Liver (tissue), 9 donors: ENCODE results near the gene EXOC6B. TPM values are rescaled to one million over a fixed set of nuclear protein-coding genes. Genes with fewer than 3 reads are reported as not detected.

ENCODE experiments used
- DNase-seq: peaks from one replicate; pipeline ENCODE4 v3.0.0-alpha.2; 2017; ENCODE audit warnings: low spot score
- H3K27ac ChIP-seq, 2 donors: one replicate each; pipeline ENCODE4 v1.7.0; 2013; ENCODE audit warnings: inconsistent platforms in 2 of 2, low read length in 2 of 2, control low read depth in 1 of 2, low read depth in 1 of 2, mild to moderate bottlenecking in 1 of 2
- H3K27me3 ChIP-seq, 4 donors: one replicate each; pipeline versions ENCODE4 v1.6.1 to v1.7.0; 2013; ENCODE audit warnings: low read length in 3 of 4, inconsistent platforms in 1 of 4, mild to moderate bottlenecking in 1 of 4, moderate library complexity in 1 of 4; ENCODE audit not compliant: control insufficient read depth in 4 of 4, insufficient read depth in 4 of 4
- H3K36me3 ChIP-seq, 4 donors: one replicate each; pipeline versions ENCODE4 v1.6.1 to v1.7.0; 2013; ENCODE audit warnings: low read length in 3 of 4, mild to moderate bottlenecking in 3 of 4, low read depth in 1 of 4, moderate library complexity in 1 of 4; ENCODE audit not compliant: control insufficient read depth in 4 of 4, insufficient read depth in 3 of 4
- H3K4me1 ChIP-seq, 4 donors: one replicate each; pipeline versions ENCODE4 v1.6.1 to v1.7.0; 2013; ENCODE audit warnings: low read length in 3 of 4, mild to moderate bottlenecking in 3 of 4, moderate library complexity in 1 of 4; ENCODE audit not compliant: control insufficient read depth in 4 of 4, insufficient read depth in 4 of 4
- H3K4me3 ChIP-seq, 3 donors: one replicate each; pipeline versions ENCODE4 v1.6.1 to v1.7.0; 2013; ENCODE audit warnings: low read length in 3 of 3, control low read depth in 1 of 3, low read depth in 1 of 3, mild to moderate bottlenecking in 1 of 3
- H3K9ac ChIP-seq, 2 donors: one replicate each; pipeline ENCODE4 v1.7.0; 2013; ENCODE audit warnings: low read length in 2 of 2, mild to moderate bottlenecking in 2 of 2, moderate library complexity in 2 of 2, control low read depth in 1 of 2, low read depth in 1 of 2
- H3K9me3 ChIP-seq, 4 donors: one replicate each; pipeline versions ENCODE4 v1.6.1 to v1.7.0; 2013; ENCODE audit warnings: low read length in 3 of 4; ENCODE audit not compliant: control insufficient read depth in 4 of 4
- EGR1 ChIP-seq, 2 donors: IDR thresholded peaks; 2 replicates each; pipeline ENCODE4 v1.6.1; 2016 to 2018; ENCODE audit warnings: antibody characterized with exemption in 2 of 2, low read depth in 2 of 2
- FOXA1 ChIP-seq: IDR thresholded peaks from 2 replicates; pipeline ENCODE4 v1.6.1; 2016; ENCODE audit warnings: antibody characterized with exemption
- FOXA2 ChIP-seq: IDR thresholded peaks from 2 replicates; pipeline ENCODE4 v1.6.1; 2016; ENCODE audit warnings: antibody characterized with exemption
- GABPA ChIP-seq, 2 donors: IDR thresholded peaks in 1 of 2; conservative IDR thresholded peaks in 1 of 2; 2 replicates each; pipeline ENCODE4 v1.6.1; 2016; ENCODE audit warnings: antibody characterized with exemption in 2 of 2, mild to moderate bottlenecking in 1 of 2, moderate library complexity in 1 of 2
- HNF4A ChIP-seq, 2 donors: conservative IDR thresholded peaks; 2 replicates each; pipeline ENCODE4 v1.6.1; 2016; ENCODE audit warnings: antibody characterized with exemption in 2 of 2, mild to moderate bottlenecking in 2 of 2
- HNF4G ChIP-seq: IDR thresholded peaks from 2 replicates; pipeline ENCODE4 v1.6.1; 2016; ENCODE audit warnings: antibody characterized with exemption
- JUND ChIP-seq, 2 donors: IDR thresholded peaks; 2 replicates each; pipeline ENCODE4 v1.6.1; 2016; ENCODE audit warnings: antibody characterized with exemption in 2 of 2
- NR2F2 ChIP-seq: IDR thresholded peaks from 2 replicates; pipeline ENCODE4 v1.6.1; 2016; ENCODE audit warnings: antibody characterized with exemption
- RAD21 ChIP-seq, 2 donors: IDR thresholded peaks; 2 replicates each; pipeline ENCODE4 v1.6.1; 2016; ENCODE audit warnings: antibody characterized with exemption in 2 of 2, mild to moderate bottlenecking in 2 of 2
- RXRA ChIP-seq, 2 donors: IDR thresholded peaks; 2 replicates each; pipeline ENCODE4 v1.6.1; 2017 to 2018; ENCODE audit warnings: antibody characterized with exemption in 2 of 2, mild to moderate bottlenecking in 1 of 2
- SP1 ChIP-seq: IDR thresholded peaks from 2 replicates; pipeline ENCODE4 v1.6.1; 2018; ENCODE audit warnings: antibody characterized with exemption, mild to moderate bottlenecking
- TAF1 ChIP-seq: conservative IDR thresholded peaks from 2 replicates; pipeline ENCODE4 v1.6.1; 2016; ENCODE audit warnings: antibody characterized with exemption, mild to moderate bottlenecking
- YY1 ChIP-seq: IDR thresholded peaks from 2 replicates; pipeline ENCODE4 v1.6.1; 2016; ENCODE audit warnings: antibody characterized with exemption, mild to moderate bottlenecking
- WGBS: extraction: QIAGEN DNeasy Blood & Tissue Kit; methylation state at CpG from one replicate; pipeline ENCODE4 v1.1.7; 2013; 5-methylcytosine and 5-hydroxymethylcytosine counted together
- polyA plus RNA-seq, 2 donors: library from polyadenylated mRNA; stranded (reverse) in 1 of 2; unstranded in 1 of 2; fragments of 200-250 nt in 1 of 2; fragments of >200 nt in 1 of 2; fragmentation: Nextera tagmentation in 1 of 2; extraction: Ambion mirVana in 1 of 2; gene quantifications; one replicate each; pipeline versions ENCODE4 v1.2.1 to v1.2.3, GENCODE V29; 2013 to 2015
- total RNA-seq, 2 donors: library from RNA; depleted of rRNA; stranded (reverse); fragments of >200 nt; gene quantifications; one replicate each; pipeline ENCODE4 v1.2.3, GENCODE V29; 2014
- TF ChIP-seq, protein P1 (sequence below): fragments of 150-350 bp; IDR thresholded peaks from 2 replicates; pipeline ENCODE4 v1.5.1; 2017; ENCODE audit warnings: improper control_type of control experiment, low read depth, low read length; ENCODE audit not compliant: missing input control
- TF ChIP-seq, protein P2 (sequence below): IDR thresholded peaks from 2 replicates; pipeline ENCODE4 v1.6.1; 2016; ENCODE audit warnings: antibody characterized with exemption
- TF ChIP-seq, protein P3 (sequence below): IDR thresholded peaks from 2 replicates; pipeline ENCODE4 v1.6.1; 2016; ENCODE audit warnings: antibody characterized with exemption
- TF ChIP-seq, protein P4 (sequence below): IDR thresholded peaks from 2 replicates; pipeline ENCODE4 v1.6.1; 2016; ENCODE audit warnings: antibody characterized with exemption
- TF ChIP-seq, protein P5 (sequence below): IDR thresholded peaks from 2 replicates; pipeline ENCODE4 v1.6.1; 2016; ENCODE audit warnings: antibody characterized with exemption, mild to moderate bottlenecking
- donor health status: healthy.
- donor health status: healthy.
- donor health status: healthy.
- donor health status: healthy.
- donor health status: healthy.

Gene EXOC6B
- total and polyA plus RNA-seq, 4 donors: 1.7 to 9.5 (median 5.5) TPM

DNA sequence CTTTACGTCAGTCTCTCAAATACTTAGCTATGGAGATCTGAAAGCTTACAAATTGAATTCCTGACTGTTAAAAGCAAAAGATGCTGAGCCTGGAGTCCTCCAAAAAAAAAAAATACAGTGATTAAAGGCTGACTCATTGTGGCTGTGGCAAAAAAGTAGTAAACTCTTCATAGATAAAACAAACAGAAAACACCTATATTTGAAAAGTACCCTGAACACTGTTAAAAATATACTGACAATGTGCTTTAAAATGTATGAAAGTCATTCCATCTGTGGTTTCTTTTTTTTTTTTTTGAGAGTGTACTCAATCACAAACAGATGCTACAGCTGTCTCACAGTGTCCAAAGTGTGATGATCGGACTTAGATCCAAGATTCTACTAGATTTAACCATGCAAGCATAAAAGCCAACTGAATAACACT, 410.6 kb downstream of the EXOC6B start:
- TF ChIP-seq HNF4A (conservative IDR thresholded peaks at IDR 0.05): no peak
- TF ChIP-seq, protein P1, sequence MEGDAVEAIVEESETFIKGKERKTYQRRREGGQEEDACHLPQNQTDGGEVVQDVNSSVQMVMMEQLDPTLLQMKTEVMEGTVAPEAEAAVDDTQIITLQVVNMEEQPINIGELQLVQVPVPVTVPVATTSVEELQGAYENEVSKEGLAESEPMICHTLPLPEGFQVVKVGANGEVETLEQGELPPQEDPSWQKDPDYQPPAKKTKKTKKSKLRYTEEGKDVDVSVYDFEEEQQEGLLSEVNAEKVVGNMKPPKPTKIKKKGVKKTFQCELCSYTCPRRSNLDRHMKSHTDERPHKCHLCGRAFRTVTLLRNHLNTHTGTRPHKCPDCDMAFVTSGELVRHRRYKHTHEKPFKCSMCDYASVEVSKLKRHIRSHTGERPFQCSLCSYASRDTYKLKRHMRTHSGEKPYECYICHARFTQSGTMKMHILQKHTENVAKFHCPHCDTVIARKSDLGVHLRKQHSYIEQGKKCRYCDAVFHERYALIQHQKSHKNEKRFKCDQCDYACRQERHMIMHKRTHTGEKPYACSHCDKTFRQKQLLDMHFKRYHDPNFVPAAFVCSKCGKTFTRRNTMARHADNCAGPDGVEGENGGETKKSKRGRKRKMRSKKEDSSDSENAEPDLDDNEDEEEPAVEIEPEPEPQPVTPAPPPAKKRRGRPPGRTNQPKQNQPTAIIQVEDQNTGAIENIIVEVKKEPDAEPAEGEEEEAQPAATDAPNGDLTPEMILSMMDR: no peak
- TF ChIP-seq RAD21 (IDR thresholded peaks at IDR 0.05): no peak
- no peak for TF ChIP-seq SP1
- TF ChIP-seq FOXA2: no peak
- no peak for TF ChIP-seq EGR1 (IDR thresholded peaks at IDR 0.05; ENCODE audit: low read depth in 2 of 2)
- TF ChIP-seq, protein P2, sequence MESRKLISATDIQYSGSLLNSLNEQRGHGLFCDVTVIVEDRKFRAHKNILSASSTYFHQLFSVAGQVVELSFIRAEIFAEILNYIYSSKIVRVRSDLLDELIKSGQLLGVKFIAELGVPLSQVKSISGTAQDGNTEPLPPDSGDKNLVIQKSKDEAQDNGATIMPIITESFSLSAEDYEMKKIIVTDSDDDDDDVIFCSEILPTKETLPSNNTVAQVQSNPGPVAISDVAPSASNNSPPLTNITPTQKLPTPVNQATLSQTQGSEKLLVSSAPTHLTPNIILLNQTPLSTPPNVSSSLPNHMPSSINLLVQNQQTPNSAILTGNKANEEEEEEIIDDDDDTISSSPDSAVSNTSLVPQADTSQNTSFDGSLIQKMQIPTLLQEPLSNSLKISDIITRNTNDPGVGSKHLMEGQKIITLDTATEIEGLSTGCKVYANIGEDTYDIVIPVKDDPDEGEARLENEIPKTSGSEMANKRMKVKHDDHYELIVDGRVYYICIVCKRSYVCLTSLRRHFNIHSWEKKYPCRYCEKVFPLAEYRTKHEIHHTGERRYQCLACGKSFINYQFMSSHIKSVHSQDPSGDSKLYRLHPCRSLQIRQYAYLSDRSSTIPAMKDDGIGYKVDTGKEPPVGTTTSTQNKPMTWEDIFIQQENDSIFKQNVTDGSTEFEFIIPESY: no peak
- TF ChIP-seq, protein P3, sequence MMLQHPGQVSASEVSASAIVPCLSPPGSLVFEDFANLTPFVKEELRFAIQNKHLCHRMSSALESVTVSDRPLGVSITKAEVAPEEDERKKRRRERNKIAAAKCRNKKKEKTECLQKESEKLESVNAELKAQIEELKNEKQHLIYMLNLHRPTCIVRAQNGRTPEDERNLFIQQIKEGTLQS: no peak
- no peak for TF ChIP-seq JUND (IDR thresholded peaks at IDR 0.05)
- no peak for TF ChIP-seq RXRA (IDR thresholded peaks at IDR 0.05)
- no peak for TF ChIP-seq YY1
- TF ChIP-seq, protein P4, sequence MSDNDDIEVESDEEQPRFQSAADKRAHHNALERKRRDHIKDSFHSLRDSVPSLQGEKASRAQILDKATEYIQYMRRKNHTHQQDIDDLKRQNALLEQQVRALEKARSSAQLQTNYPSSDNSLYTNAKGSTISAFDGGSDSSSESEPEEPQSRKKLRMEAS: no peak
- TF ChIP-seq HNF4G: no peak
- no peak for TF ChIP-seq FOXA1
- TF ChIP-seq, protein P5, sequence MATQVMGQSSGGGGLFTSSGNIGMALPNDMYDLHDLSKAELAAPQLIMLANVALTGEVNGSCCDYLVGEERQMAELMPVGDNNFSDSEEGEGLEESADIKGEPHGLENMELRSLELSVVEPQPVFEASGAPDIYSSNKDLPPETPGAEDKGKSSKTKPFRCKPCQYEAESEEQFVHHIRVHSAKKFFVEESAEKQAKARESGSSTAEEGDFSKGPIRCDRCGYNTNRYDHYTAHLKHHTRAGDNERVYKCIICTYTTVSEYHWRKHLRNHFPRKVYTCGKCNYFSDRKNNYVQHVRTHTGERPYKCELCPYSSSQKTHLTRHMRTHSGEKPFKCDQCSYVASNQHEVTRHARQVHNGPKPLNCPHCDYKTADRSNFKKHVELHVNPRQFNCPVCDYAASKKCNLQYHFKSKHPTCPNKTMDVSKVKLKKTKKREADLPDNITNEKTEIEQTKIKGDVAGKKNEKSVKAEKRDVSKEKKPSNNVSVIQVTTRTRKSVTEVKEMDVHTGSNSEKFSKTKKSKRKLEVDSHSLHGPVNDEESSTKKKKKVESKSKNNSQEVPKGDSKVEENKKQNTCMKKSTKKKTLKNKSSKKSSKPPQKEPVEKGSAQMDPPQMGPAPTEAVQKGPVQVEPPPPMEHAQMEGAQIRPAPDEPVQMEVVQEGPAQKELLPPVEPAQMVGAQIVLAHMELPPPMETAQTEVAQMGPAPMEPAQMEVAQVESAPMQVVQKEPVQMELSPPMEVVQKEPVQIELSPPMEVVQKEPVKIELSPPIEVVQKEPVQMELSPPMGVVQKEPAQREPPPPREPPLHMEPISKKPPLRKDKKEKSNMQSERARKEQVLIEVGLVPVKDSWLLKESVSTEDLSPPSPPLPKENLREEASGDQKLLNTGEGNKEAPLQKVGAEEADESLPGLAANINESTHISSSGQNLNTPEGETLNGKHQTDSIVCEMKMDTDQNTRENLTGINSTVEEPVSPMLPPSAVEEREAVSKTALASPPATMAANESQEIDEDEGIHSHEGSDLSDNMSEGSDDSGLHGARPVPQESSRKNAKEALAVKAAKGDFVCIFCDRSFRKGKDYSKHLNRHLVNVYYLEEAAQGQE: no peak
- no peak for TF ChIP-seq NR2F2
- no peaks in the 10 kb centered on the region for H3K4me1 ChIP-seq
- H3K27ac ChIP-seq: no peak overlapping the region
- H3K36me3 ChIP-seq: peaks cover 0 to 2% (median 0%) of the 10 kb centered on the region in 4 donors
- 94% methylated on average over 2 of the region's 2 CpGs for WGBS
- no peak overlapping the region for H3K4me3 ChIP-seq
- DNase-seq: no peak
- no peaks in the 10 kb centered on the region for H3K27me3 ChIP-seq
- no peak overlapping the region for H3K9ac ChIP-seq
- no peaks in the 10 kb centered on the region for H3K9me3 ChIP-seq

DNA sequence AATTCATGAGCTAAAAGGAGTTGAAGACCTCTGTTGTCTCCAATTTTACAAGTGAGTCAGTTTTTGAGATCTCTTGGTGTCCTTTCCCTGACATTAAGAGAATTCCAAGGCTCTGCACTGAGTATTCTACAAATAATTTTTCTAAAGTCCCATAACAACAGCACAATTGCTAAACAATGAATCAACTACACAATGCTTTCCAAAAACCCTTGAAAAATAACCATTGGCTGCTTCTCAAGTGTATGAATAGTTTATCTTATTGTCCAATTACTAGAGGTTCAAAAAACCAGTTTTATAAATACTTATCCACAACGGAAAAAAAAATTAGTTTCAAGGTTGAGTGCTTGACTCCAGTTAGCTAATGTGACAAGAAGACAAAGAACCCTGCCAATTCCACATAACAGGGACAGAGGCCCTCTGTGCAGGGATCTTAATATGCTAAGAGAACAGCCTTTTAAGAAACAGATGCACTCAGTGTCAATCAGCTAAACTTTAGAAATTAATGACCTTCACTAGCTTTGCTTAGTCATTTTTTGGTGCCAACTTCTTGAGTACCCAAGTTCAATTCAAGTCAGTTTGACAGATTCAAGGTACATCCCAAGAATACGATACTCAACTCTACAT, 411.6 kb downstream of the EXOC6B start:
- no peak overlapping the region for H3K27ac ChIP-seq
- 89% methylated on average over 2 of the region's 2 CpGs for WGBS
- TF ChIP-seq JUND (IDR thresholded peaks at IDR 0.05): no peak
- TF ChIP-seq FOXA1: no peak
- TF ChIP-seq RXRA (IDR thresholded peaks at IDR 0.05): no peak
- no peak for TF ChIP-seq TAF1
- no peak for TF ChIP-seq NR2F2
- no peak for TF ChIP-seq HNF4A (conservative IDR thresholded peaks at IDR 0.05)
- TF ChIP-seq YY1: no peak
- TF ChIP-seq, protein P3: no peak
- TF ChIP-seq GABPA (IDR thresholded peaks at IDR 0.05 in 1 of 2, conservative IDR thresholded peaks at IDR 0.05 in 1 of 2): no peak
- TF ChIP-seq SP1: no peak
- TF ChIP-seq FOXA2: no peak
- TF ChIP-seq, protein P2: no peak
- TF ChIP-seq, protein P1: no peak

More for the DNA sequence above, 411.6 kb downstream of the EXOC6B start:
- peaks cover 0 to 2% (median 0%) of the 10 kb centered on the region in 4 donors for H3K36me3 ChIP-seq
- no peaks in the 10 kb centered on the region for H3K27me3 ChIP-seq
- H3K4me1 ChIP-seq: no peaks in the 10 kb centered on the region
- H3K4me3 ChIP-seq: no peak overlapping the region
- DNase-seq: no peak
- H3K9ac ChIP-seq: no peak overlapping the region
- no peaks in the 10 kb centered on the region for H3K9me3 ChIP-seq
